HL-60 (cell line): Measurements from ENCODE around the gene RILP.

Experiments used
- GABPA ChIP-seq: IDR thresholded peaks from 2 replicates; pipeline ENCODE4 v1.6.1; 2012; ENCODE audit warnings: low read depth
- POLR2AphosphoS5 ChIP-seq: IDR thresholded peaks from 2 replicates; pipeline ENCODE4 v1.6.1; 2012; ENCODE audit warnings: low read depth
- TF ChIP-seq, protein P1 (sequence below): IDR thresholded peaks from one replicate; pipeline ENCODE4 v1.5.1; 2011; ENCODE audit warnings: low read length, control low read depth, inconsistent platforms; ENCODE audit not compliant: insufficient read depth

DNA sequence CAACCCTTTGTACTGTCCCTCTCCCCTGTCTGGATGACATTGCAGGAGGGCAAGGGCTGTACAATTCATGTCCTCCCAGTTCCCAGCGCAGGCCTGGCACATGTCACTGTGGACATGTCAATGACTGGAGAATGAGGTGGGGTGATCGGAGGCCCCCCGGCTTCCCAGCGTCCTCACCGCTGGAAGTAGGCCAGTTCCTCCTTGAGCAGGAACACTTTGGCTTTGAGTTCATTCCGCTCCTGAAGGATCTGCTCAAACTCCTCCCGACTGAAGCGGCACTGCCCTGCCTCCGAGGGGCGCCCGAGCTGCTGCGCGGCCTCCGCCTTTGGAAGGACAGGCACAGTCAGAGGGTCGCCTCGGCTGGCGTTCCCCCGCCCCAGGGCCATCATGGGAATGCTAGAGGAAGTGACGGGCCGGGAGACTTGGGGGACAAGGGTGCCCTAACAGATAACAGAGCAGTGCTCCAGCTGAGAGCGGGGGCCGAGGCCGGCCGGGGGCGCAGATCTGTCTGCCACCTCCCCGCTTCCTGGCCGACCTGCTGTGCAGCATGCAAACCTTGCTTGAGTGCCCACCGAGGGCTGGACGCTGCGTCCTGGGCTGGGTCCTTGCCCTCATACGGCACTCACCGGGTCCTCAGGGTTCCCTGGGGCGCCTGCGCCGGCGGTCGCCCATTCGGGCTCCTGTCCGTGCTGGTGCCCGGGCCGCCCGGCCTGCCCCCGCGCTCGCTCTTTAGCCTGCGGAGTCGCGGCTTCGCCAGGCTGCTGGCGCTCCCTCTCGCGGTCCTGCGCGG is 1.3 kb downstream of the RILP start:
- no peak for TF ChIP-seq POLR2AphosphoS5
- TF ChIP-seq, protein P1, sequence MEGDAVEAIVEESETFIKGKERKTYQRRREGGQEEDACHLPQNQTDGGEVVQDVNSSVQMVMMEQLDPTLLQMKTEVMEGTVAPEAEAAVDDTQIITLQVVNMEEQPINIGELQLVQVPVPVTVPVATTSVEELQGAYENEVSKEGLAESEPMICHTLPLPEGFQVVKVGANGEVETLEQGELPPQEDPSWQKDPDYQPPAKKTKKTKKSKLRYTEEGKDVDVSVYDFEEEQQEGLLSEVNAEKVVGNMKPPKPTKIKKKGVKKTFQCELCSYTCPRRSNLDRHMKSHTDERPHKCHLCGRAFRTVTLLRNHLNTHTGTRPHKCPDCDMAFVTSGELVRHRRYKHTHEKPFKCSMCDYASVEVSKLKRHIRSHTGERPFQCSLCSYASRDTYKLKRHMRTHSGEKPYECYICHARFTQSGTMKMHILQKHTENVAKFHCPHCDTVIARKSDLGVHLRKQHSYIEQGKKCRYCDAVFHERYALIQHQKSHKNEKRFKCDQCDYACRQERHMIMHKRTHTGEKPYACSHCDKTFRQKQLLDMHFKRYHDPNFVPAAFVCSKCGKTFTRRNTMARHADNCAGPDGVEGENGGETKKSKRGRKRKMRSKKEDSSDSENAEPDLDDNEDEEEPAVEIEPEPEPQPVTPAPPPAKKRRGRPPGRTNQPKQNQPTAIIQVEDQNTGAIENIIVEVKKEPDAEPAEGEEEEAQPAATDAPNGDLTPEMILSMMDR: no peak
- no peak for TF ChIP-seq GABPA
